ENCODE data around the gene NUP155. TPM values are rescaled to one million over a fixed set of nuclear protein-coding genes. Genes with fewer than 3 reads are reported as not detected.
A peak's percentile ranks its signal among the peaks of the same experiment; 100 is the strongest.
"Not testable (repeated sequence)": the region's sequence is repeated elsewhere in the genome, so short reads cannot be mapped to it uniquely, and the experiment has no call there.

The NUP155 gene
- total RNA-seq, 1 donor = 25.0 TPM

GRCh38 chr5:37375091-37375490 is 4.2 kb upstream of the NUP155 start:
- H3K36me3 ChIP-seq (ENCODE audit: insufficient read depth, low read length) = no peaks in the 10 kb centered on the region
- no peaks in the 10 kb centered on the region for H3K9me3 ChIP-seq (ENCODE audit: low read depth, low read length)
- no peaks in the 10 kb centered on the region for H4K20me1 ChIP-seq (ENCODE audit: insufficient read depth, low read length)
- H3K27me3 ChIP-seq (ENCODE audit: insufficient read depth, low read length) = no peaks in the 10 kb centered on the region
- H3K4me3 ChIP-seq (ENCODE audit: insufficient read depth, low read length) = no peak overlapping the region
- H3K79me2 ChIP-seq (ENCODE audit: insufficient read depth, low read length) = peaks cover 16% of the 10 kb centered on the region
- peak overlapping the region; percentile 41 for H2AFZ ChIP-seq (ENCODE audit: low read length)
- peak; percentile 49 for DNase-seq (ENCODE audit: insufficient read length, low spot score, missing footprints)
- no peak overlapping the region for H3K4me2 ChIP-seq (ENCODE audit: insufficient read depth, low read length)
- no peak for TF ChIP-seq CTCF (IDR thresholded peaks at IDR 0.05; ENCODE audit: extremely low read depth, low read depth, low read length)
- no peak overlapping the region for H3K27ac ChIP-seq (ENCODE audit: low read depth, low read length)
- H3K4me1 ChIP-seq (ENCODE audit: insufficient read depth, low read length) = peaks cover 3% of the 10 kb centered on the region

GRCh38 chr5:37370550-37370863 is 399 bp downstream of the NUP155 start:
- no peak for TF ChIP-seq CTCF (IDR thresholded peaks at IDR 0.05; ENCODE audit: extremely low read depth, low read depth, low read length)
- peak overlapping the region; percentile 94 for H3K4me3 ChIP-seq (ENCODE audit: insufficient read depth, low read length)
- DNase-seq (ENCODE audit: insufficient read length, low spot score, missing footprints) = peak; percentile 36
- H3K27me3 ChIP-seq (ENCODE audit: insufficient read depth, low read length) = no peaks in the 10 kb centered on the region
- H3K27ac ChIP-seq (ENCODE audit: low read depth, low read length) = peak overlapping the region; percentile 80
- no peaks in the 10 kb centered on the region for H3K36me3 ChIP-seq (ENCODE audit: insufficient read depth, low read length)
- H4K20me1 ChIP-seq (ENCODE audit: insufficient read depth, low read length) = peaks cover 6% of the 10 kb centered on the region
- H3K4me1 ChIP-seq (ENCODE audit: insufficient read depth, low read length) = peaks cover 14% of the 10 kb centered on the region
- peak overlapping the region; percentile 98 for H3K4me2 ChIP-seq (ENCODE audit: insufficient read depth, low read length)
- peak overlapping the region; percentile 98 for H2AFZ ChIP-seq (ENCODE audit: low read length)
- H3K9me3 ChIP-seq (ENCODE audit: low read depth, low read length) = no peaks in the 10 kb centered on the region
- peaks cover 50% of the 10 kb centered on the region for H3K79me2 ChIP-seq (ENCODE audit: insufficient read depth, low read length)

- Histone ChIP-seq H3K9me3 (ENCODE audit: low read depth, low read length) (no peaks in the 10 kb centered on the region), H3K4me3 (ENCODE audit: insufficient read depth, low read length) (no peak overlapping the region), H3K4me1 (ENCODE audit: insufficient read depth, low read length) (no peaks in the 10 kb centered on the region), H3K36me3 (ENCODE audit: insufficient read depth, low read length) (peaks cover 31% of the 10 kb centered on the region), H3K27me3 (ENCODE audit: insufficient read depth, low read length) (no peaks in the 10 kb centered on the region), H3K27ac (ENCODE audit: low read depth, low read length) (no peak overlapping the region), H2AFZ (ENCODE audit: low read length) (no peak overlapping the region), H3K4me2 (ENCODE audit: insufficient read depth, low read length) (no peak overlapping the region), H4K20me1 (ENCODE audit: insufficient read depth, low read length) (no peaks in the 10 kb centered on the region), H3K79me2 (ENCODE audit: insufficient read depth, low read length) (peaks cover 7% of the 10 kb centered on the region)
- DNase-seq (ENCODE audit: insufficient read length, low spot score, missing footprints) = no peak
- no peak for TF ChIP-seq CTCF (IDR thresholded peaks at IDR 0.05; ENCODE audit: extremely low read depth, low read depth, low read length)
Measured at GRCh38 chr5:37355161-37355560, 15.7 kb downstream of the NUP155 start.

GRCh38 chr5:37342741-37343140 is 28.2 kb downstream of the NUP155 start:
- not testable (repeated sequence) for H4K20me1 ChIP-seq (ENCODE audit: insufficient read depth, low read length); H3K9me3 ChIP-seq (ENCODE audit: low read depth, low read length); H3K4me1 ChIP-seq (ENCODE audit: insufficient read depth, low read length); H3K27me3 ChIP-seq (ENCODE audit: insufficient read depth, low read length); H3K79me2 ChIP-seq (ENCODE audit: insufficient read depth, low read length); DNase-seq (ENCODE audit: insufficient read length, low spot score, missing footprints); H2AFZ ChIP-seq (ENCODE audit: low read length); H3K4me3 ChIP-seq (ENCODE audit: insufficient read depth, low read length); H3K4me2 ChIP-seq (ENCODE audit: insufficient read depth, low read length); H3K27ac ChIP-seq (ENCODE audit: low read depth, low read length)
- peaks cover 49% of the 10 kb centered on the region for H3K36me3 ChIP-seq (ENCODE audit: insufficient read depth, low read length)

- not testable (repeated sequence) for H3K4me1 ChIP-seq (ENCODE audit: insufficient read depth, low read length); H3K27ac ChIP-seq (ENCODE audit: low read depth, low read length); H3K9me3 ChIP-seq (ENCODE audit: low read depth, low read length); H3K27me3 ChIP-seq (ENCODE audit: insufficient read depth, low read length); H2AFZ ChIP-seq (ENCODE audit: low read length); H3K79me2 ChIP-seq (ENCODE audit: insufficient read depth, low read length); H3K4me2 ChIP-seq (ENCODE audit: insufficient read depth, low read length); H3K4me3 ChIP-seq (ENCODE audit: insufficient read depth, low read length); DNase-seq (ENCODE audit: insufficient read length, low spot score, missing footprints); H4K20me1 ChIP-seq (ENCODE audit: insufficient read depth, low read length)
- H3K36me3 ChIP-seq (ENCODE audit: insufficient read depth, low read length) = peaks cover 43% of the 10 kb centered on the region
Measured at GRCh38 chr5:37334754-37335153, 36.2 kb downstream of the NUP155 start.
